Chondrocyte (in vitro differentiated cells): ENCODE results near the gene ACLY. TPM values are rescaled to one million over a fixed set of nuclear protein-coding genes. Genes with fewer than 3 reads are reported as not detected.

Experiments
- DNase-seq: peaks from one replicate; pipeline ENCODE4 v3.0.0; 2021; ENCODE audit warnings: mixed read lengths, low spot score
- H3K27ac Mint-ChIP-seq: one replicate; pipeline ENCODE4 v1.8.0; 2021; ENCODE audit warnings: mild to moderate bottlenecking, moderate library complexity, mixed read lengths; ENCODE audit not compliant: unreplicated experiment
- H3K27me3 Mint-ChIP-seq: 2 replicates; pipeline ENCODE4 v1.8.0; 2021; ENCODE audit warnings: low read depth, mixed read lengths
- H3K36me3 Mint-ChIP-seq: 2 replicates; pipeline ENCODE4 v1.8.0; 2021; ENCODE audit warnings: low read depth, mixed read lengths
- H3K4me1 Mint-ChIP-seq: 2 replicates; pipeline ENCODE4 v1.8.0; 2021; ENCODE audit warnings: low read depth, mild to moderate bottlenecking, mixed read lengths
- H3K4me3 Mint-ChIP-seq: one replicate; pipeline ENCODE4 v1.8.0; 2021; ENCODE audit warnings: mild to moderate bottlenecking, moderate library complexity, mixed read lengths; ENCODE audit not compliant: unreplicated experiment
- H3K9me3 Mint-ChIP-seq: 2 replicates; pipeline ENCODE4 v1.8.0; 2021; ENCODE audit warnings: low read depth, mixed read lengths
- total RNA-seq: library from RNA; stranded (reverse); gene quantifications from 3 replicates; pipeline ENCODE4 v1.2.1, GENCODE V29; 2021
- TF ChIP-seq, protein P1 (sequence below): fragments of 200-600 bp; sonication (generic); IDR thresholded peaks from 2 replicates; pipeline ENCODE4 v1.5.0; 2021; ENCODE audit warnings: antibody characterized with exemption, mild to moderate bottlenecking, moderate library complexity

Gene ACLY
- total RNA-seq, 1 donor from 2014 or later = 189 TPM

DNA sequence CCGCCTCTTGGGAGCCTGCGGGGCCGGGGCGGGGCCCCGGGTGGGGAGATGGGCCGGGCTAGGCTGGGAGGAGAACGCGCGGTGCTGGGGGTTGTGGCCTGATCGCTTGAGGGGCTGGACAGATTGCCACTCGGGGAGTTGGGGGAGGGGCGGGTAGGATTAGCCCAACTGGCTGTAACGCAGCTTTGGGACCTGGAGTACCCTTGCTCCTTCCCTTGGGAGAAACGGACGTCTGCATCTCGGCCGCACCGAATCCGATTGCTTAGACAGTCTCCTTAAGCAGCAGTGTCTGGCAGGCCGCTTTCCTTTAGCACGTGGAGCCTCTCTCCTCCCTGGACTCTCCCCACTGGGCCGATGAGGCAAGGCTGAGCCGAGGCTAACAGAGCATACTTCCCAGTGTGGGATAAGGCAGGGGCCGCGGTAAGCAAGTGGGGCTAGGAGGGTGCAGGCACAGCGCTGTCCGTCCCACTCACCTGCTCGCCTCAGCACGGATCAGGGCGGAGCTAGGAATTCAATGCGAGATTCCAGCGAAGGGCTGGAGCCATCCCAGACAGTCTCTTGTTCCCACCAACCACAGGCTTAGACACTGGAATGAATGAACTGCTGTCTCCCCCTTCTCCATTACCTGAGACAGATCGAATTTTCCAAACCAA is 540 bp upstream of the ACLY start:
- Mint-ChIP-seq H3K4me1 (peaks cover 44% of the 10 kb centered on the region), H3K4me3 (peak overlapping the region; percentile 89), H3K36me3 (peaks cover 3% of the 10 kb centered on the region), H3K27ac (peak overlapping the region; percentile 85), H3K27me3 (no peaks in the 10 kb centered on the region), H3K9me3 (no peaks in the 10 kb centered on the region)
- TF ChIP-seq, protein P1, sequence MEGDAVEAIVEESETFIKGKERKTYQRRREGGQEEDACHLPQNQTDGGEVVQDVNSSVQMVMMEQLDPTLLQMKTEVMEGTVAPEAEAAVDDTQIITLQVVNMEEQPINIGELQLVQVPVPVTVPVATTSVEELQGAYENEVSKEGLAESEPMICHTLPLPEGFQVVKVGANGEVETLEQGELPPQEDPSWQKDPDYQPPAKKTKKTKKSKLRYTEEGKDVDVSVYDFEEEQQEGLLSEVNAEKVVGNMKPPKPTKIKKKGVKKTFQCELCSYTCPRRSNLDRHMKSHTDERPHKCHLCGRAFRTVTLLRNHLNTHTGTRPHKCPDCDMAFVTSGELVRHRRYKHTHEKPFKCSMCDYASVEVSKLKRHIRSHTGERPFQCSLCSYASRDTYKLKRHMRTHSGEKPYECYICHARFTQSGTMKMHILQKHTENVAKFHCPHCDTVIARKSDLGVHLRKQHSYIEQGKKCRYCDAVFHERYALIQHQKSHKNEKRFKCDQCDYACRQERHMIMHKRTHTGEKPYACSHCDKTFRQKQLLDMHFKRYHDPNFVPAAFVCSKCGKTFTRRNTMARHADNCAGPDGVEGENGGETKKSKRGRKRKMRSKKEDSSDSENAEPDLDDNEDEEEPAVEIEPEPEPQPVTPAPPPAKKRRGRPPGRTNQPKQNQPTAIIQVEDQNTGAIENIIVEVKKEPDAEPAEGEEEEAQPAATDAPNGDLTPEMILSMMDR = no peak
- no peak for DNase-seq

DNA sequence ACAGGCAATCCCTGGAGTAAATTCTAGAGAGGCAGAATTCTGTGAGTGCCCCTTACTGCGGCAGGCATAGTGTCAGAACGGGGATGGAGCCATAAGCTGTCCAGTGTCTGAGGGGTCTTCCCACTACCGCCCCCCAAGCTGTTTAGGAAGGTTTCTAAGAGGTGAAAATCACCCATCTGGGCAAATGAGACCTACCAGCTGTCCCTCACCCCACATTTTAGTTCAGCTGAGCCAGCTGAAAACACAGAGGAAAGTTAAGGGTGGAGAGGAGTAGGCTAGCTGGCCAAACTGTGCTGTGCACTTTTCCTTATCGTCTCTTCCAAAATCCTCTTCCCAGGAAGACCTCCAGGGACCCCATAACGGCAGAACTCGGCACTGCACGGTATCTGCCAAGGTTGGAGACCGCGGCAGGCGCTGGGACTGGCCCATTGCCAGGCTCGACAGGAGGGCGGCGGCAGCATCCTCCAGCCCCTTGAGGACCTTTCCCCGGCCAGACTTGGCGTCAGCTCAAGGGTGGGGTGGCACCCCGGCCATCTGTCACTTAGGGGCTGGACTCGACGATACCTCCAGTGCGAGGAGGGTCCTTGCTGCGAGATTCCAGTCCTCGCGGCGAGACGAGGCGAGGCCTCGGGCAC is 955 bp downstream of the ACLY start:
- peaks cover 51% of the 10 kb centered on the region for H3K4me1 Mint-ChIP-seq
- peaks cover 11% of the 10 kb centered on the region for H3K36me3 Mint-ChIP-seq
- peak overlapping the region; percentile 89 for H3K4me3 Mint-ChIP-seq

DNA sequence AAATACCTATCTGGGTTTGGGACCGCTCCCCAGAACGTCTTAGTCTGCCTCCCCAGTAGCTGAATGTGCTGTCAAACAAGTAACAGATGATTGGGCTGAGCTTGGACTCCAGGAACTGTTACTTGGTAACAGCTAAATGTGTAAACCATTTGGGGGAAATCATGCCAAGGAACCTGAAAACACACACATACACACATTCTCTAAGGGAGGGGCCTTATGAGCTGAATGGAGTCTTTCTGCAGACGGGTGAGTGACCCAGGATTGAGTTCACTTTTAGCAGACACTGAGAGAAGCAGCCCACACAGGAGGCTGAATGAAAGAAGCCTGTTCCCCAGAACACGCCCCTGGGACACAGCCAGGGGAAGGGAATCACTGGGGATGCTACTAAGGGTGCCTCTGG is 1.6 kb downstream of the ACLY start:
- Mint-ChIP-seq H3K9me3 (no peaks in the 10 kb centered on the region), H3K4me3 (peak overlapping the region; percentile 89), H3K27ac (peak overlapping the region; percentile 77), H3K27me3 (no peaks in the 10 kb centered on the region), H3K4me1 (peaks cover 54% of the 10 kb centered on the region), H3K36me3 (peaks cover 17% of the 10 kb centered on the region)
- TF ChIP-seq, protein P1 = no peak
- DNase-seq = no peak

More for the DNA sequence above, 955 bp downstream of the ACLY start:
- TF ChIP-seq, protein P1 = no peak
- Mint-ChIP-seq H3K9me3 (no peaks in the 10 kb centered on the region), H3K27ac (peak overlapping the region; percentile 77), H3K27me3 (no peaks in the 10 kb centered on the region)
- DNase-seq = no peak

DNA sequence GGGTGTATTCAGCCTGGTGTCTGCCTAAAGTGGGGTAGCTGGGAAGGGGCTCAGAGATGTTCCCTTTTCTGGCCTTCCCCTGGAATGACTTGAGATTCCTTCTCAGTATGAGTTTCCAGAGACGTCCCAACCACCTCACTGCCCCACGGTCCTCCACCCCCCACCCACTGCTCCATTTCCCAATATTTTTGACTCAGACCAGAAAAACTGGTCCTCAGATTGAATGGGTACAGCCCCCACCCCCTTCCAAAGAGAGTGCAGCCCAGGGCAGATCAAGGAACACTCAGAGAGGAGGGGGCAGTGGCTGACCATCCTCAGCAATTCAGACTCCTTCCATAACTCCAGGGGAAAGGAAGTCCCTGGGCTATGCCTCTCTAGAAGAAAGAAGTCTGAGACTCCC is 3.2 kb downstream of the ACLY start:
- Mint-ChIP-seq H3K27me3 (no peaks in the 10 kb centered on the region), H3K9me3 (no peaks in the 10 kb centered on the region), H3K4me3 (peak overlapping the region; percentile 21), H3K36me3 (peaks cover 24% of the 10 kb centered on the region), H3K4me1 (peaks cover 63% of the 10 kb centered on the region), H3K27ac (peak overlapping the region; percentile 64)
- TF ChIP-seq, protein P1 = no peak
- DNase-seq = no peak

DNA sequence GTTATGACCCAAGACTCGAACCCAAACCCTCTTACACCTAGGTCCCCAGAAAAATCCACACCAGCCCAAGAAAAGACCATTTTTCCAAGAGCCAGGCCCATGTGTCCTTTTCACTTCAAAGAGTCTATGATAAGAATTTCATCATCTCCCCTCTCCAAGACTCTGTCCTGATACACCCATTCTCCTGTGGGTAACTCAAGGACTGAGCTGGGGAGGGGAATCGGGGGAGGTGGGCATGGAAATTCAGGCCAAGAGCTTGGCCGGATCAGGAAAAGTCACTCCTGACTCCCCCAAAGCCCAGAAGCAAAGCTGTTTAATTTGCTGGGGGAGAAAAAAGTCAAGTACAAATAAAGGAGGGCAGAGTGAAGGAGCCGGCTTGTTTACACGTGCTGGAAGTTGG is 3.7 kb downstream of the ACLY start:
- TF ChIP-seq, protein P1 = no peak
- Mint-ChIP-seq H3K9me3 (no peaks in the 10 kb centered on the region), H3K4me3 (no peak overlapping the region), H3K4me1 (peaks cover 66% of the 10 kb centered on the region), H3K36me3 (peaks cover 30% of the 10 kb centered on the region), H3K27me3 (no peaks in the 10 kb centered on the region), H3K27ac (peak overlapping the region; percentile 64)
- no peak for DNase-seq
